ENCODE data around the gene MED15.

MED15 gene

GRCh38 chr22:20559174-20559760 is 51.9 kb downstream of the MED15 start:
- no peak for TF ChIP-seq CTCF (IDR thresholded peaks at IDR 0.05)
- Histone ChIP-seq H3K4me3 (no peak overlapping the region), H3K27ac (no peak overlapping the region)
- DNase-seq (ENCODE audit: low spot score): no peak

GRCh38 chr22:20560716-20561115 is 53.3 kb downstream of the MED15 start:
- no peak for DNase-seq (ENCODE audit: low spot score)
- no peak for TF ChIP-seq CTCF (IDR thresholded peaks at IDR 0.05)
- Histone ChIP-seq H3K27ac (no peak overlapping the region), H3K4me3 (no peak overlapping the region)

GRCh38 chr22:20561882-20562281 is 54.5 kb downstream of the MED15 start:
- no peak overlapping the region for H3K4me3 ChIP-seq
- no peak for TF ChIP-seq CTCF (IDR thresholded peaks at IDR 0.05)
- no peak for DNase-seq (ENCODE audit: low spot score)
- no peak overlapping the region for H3K27ac ChIP-seq

GRCh38 chr22:20562607-20563465 is 55.4 kb downstream of the MED15 start:
- H3K4me3 ChIP-seq: no peak overlapping the region
- no peak for TF ChIP-seq CTCF (IDR thresholded peaks at IDR 0.05)
- DNase-seq (ENCODE audit: low spot score): no peak
- H3K27ac ChIP-seq: no peak overlapping the region

- TF ChIP-seq CTCF (IDR thresholded peaks at IDR 0.05): no peak
- DNase-seq (ENCODE audit: low spot score): no peak
- Histone ChIP-seq H3K4me3 (no peak overlapping the region), H3K27ac (no peak overlapping the region)
These were observed 56.1 kb downstream of the MED15 start for GRCh38 chr22:20563466-20563906.

GRCh38 chr22:20563941-20564371 is 56.5 kb downstream of the MED15 start:
- no peak overlapping the region for H3K4me3 ChIP-seq
- no peak for TF ChIP-seq CTCF (IDR thresholded peaks at IDR 0.05)
- H3K27ac ChIP-seq: no peak overlapping the region
- DNase-seq (ENCODE audit: low spot score): no peak
